ENCODE measurements around the gene FMO1.

Gene FMO1

GRCh38 chr1:171248302-171248701, at the start of gene FMO1:
TSS of gene FMO1 (plus strand) at chr1:171248494. CDS start at chr1:171258088, 9,594 bp downstream.
- DNase-seq (ENCODE audit: low spot score), result no peak

DNA sequence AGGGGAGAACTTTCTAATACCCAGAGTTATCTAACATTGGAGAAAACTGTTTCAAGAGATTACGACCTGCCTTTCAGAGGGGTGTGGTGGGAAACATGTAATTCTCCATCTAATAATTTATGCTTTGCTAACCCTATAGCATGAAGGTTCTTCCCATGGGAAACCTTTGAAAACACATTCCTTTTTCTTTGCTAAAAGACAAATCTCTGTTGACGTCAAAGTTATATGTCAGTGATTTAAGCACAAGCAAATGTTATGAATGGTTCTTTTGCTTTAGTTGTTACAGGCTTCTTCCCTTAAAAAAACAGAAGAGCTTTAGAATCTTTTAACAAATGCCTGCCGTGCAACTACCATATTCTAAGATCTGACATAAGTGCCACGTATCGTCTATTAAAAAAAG, 44.0 kb upstream of the FMO1 start:
- no peak for DNase-seq (ENCODE audit: low spot score)

DNA sequence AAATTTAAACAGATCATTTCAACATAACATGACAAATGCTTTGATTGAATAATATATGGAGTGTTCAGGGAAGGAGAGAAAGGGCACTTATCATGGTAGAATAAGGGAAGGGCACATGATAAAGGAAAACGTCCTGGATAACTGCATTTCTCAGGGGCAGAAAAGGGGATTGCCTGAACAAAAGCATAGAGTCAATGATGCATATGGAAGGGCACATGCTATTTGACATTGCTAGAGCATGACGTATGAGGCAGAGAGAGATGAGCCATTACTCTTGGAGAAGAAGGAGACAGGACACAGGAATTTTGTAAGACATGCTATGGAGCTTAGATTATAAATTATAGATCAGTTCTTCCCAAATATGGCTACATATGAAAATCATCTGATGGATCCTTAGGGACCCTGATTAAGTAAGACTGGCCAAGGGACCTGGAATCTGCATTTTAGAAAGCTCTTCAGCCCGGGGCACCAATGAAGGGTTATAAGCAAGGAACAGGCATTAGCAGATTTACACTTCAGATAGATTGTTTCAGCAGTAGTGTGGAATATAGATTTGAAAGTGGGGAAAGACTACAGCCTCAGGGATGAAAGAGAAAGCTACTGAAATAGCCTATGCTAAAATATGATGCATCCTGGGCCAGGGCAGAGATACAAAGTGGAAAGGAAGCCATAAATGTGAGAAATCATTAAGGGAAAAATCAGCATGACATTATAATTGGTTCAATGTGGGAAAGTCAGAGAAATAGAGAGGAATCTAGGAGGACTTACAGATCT, 41.9 kb upstream of the FMO1 start:
- no peak for DNase-seq (ENCODE audit: low spot score)

DNA sequence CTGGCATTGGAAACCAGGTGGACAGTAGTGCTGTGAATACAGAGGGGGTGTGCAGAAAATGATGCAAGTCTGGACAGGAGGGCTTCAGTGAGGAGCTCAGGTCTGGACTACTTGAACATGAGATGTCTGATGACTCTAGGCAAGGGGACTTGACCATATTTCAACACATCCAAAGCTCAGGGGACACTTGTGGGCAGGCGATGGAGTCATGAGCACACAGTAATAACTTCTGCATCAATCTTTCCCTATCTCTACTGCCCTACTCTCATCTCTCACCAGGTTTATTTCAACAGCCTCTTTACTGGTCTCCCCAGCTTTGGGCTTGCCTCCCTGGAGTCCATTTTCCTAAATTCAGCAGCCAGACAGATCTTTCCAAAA, 41.3 kb upstream of the FMO1 start:
- no peak for DNase-seq (ENCODE audit: low spot score)

DNA sequence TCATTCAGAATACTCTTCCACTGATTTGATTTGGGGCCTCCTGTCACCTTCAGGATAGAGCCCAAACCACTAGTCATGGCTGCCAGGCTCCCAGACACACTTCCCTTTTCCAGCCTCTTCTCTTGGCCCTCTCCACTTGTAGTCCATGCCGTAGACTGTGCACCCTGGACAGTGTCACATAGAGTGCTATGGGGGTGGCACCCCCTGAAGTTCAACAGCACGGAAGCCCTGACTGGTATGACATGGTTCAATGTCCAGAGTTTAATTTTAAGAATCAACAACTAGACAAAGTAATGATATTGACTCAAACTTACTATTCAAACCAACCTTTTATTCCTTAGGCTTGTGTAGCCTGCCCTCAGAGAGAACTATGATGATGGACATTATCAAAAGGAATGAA, 40.9 kb upstream of the FMO1 start:
- no peak for DNase-seq (ENCODE audit: low spot score)

- no peak for DNase-seq (ENCODE audit: low spot score)
Measured at GRCh38 chr1:171210355-171210754, 37.9 kb upstream of the FMO1 start.

DNA sequence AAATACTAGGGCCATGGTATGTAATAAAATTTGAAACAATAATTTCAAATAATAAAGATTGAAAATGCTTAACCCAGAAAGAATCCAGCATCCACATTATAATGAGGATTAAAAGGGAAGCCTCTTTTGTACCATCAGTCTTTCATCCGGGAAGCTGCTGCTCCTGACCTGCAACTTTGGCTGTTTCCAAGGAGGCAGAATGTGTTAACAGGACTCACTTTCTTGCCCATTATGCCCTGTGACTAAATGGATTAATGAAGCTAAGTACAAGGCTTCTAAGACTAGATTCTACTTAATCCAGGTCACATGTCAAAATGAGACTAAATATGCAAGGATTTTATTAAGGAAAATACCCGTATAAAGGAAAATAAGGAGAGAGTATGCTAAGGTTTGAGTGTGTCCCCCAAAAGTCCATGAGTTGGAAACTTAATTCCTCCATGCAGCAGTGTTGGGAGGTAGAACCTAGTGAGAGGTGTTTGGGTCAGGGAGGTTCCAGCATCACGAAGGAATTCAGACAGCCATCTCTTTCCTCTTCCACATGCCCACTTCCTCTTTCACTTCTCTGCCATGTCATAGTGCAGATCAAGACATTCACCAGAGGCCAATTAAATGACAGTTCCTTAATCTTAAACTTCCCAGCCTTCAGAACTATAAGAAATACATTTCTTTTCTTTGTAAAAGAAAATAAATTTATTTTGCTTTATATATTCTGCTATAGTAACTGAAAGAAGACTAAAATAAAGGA, 35.5 kb upstream of the FMO1 start:
- DNase-seq (ENCODE audit: low spot score), result peak; percentile 56

DNA sequence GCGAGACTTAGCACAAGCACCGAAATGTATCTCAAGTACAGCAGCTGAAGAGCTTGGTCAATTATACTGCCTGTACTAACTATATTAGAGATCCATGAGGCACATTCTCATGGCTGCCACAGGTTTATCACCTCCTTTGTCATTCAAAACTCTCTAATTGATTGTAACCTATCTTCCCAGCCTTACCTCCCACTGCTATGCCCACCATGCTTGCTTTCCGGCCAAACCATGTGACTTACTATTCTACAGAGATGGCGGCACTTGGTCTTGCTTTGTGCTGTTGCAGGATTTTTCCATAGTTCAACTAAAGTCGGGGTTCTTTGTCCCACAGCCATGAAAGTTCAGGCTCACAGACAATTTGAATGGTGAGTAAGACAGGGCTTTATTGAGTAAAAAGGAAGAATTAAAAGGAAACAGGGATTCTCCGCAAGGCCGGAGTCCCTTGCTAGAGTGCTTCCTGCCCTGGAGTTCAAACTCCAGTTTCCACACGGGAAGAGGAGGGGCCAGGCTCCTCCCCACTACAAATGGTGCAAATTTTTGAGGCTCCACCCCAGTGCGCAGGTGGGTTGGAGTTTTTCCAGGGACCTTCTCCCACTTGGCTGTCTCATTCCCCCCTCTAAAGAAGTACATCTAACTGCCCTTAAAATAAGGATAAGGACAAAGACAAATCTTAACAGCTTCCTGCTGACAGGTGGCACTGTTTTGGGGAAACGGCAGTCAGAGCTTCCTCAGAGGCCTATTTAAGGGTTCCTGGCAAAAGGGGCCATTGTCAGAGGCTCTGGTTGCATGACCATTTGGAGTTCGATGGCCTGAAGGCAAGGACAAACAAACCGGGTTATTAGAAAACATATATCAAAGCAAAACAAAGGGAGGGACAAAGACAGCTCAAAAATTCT, 34.5 kb upstream of the FMO1 start:
- no peak for DNase-seq (ENCODE audit: low spot score)

GRCh38 chr1:171217658-171218443, 30.4 kb upstream of the FMO1 start:
- no peak for DNase-seq (ENCODE audit: low spot score)

- no peak for DNase-seq (ENCODE audit: low spot score)
Measured at GRCh38 chr1:171218661-171219060, 29.6 kb upstream of the FMO1 start.

DNA sequence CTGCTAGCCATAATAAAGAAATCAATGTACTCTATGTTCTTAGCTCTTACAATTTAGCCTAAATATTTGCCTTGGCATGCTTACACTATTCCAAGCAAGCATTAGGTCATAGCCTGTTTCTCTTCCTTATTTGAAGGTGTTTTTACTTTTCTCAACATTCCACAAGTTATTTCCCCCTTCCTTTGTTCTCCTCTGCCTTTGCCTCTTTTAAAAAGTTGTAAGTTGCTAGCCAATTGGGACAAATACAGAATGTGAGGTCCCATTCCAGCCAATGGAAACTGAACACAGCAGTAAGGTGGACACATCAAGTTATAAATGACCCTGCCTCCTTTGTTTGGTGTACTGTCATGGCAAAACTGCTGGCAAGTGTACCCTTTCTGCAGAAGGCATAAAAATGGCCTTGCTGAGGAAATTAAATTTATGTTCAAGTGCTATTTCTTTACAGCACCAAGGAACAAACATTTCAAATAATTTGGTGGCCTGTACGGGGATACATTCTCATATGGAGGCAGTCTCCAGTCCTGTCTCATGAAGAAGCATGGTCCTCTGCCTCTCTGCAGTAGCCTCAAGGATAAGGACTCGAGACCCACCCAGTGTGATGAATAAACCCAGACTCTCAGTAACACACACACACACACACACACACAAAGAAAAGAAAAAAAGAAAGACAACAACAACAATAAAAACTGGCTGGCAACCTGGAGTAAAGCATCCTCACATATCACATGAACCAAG, 28.8 kb upstream of the FMO1 start:
- no peak for DNase-seq (ENCODE audit: low spot score)

GRCh38 chr1:171220081-171220420, 28.2 kb upstream of the FMO1 start:
- DNase-seq (ENCODE audit: low spot score), result no peak

GRCh38 chr1:171220581-171221054, 27.7 kb upstream of the FMO1 start:
- DNase-seq (ENCODE audit: low spot score), result no peak

GRCh38 chr1:171221665-171222591, 26.4 kb upstream of the FMO1 start:
- no peak for DNase-seq (ENCODE audit: low spot score)

DNA sequence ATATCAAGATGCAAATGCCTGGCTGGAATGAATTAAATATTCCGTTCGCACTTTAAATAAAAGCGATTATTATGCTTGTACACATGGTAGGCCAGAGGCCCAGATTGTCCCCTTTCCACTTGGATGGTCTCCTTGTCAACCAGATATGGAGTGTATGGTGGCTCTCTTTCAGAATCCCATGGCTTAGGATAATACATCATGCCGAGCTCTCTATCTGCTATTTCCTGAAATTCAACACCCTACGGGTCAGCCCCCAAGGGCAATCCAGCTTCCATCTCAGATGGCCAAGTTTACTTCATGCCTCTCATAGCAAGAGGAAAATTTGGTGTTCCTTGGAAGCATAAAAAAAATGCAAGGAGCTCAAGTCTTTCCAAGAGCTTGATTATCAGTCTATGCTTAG, 25.4 kb upstream of the FMO1 start:
- DNase-seq (ENCODE audit: low spot score), result no peak

DNA sequence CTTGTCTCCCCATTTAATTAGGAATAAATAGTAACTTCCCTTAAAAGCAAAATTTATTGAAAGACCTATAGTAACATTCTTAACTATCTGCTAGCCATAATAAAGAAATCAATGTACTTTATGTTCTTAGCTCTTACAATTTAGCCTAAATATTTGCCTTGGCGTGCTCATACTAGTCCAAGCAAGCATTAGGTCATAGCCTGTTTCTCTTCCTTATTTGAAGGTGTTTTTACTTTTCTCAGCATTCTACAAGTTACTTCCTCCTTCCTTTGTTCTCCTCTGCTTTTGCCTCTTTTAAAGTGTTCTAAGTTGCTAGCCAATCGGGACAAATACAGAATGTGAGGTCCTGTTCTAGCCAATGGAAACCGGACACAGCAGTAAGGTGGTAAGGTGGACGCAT, 24.0 kb upstream of the FMO1 start:
- peak; percentile 35 for DNase-seq (ENCODE audit: low spot score)

DNA sequence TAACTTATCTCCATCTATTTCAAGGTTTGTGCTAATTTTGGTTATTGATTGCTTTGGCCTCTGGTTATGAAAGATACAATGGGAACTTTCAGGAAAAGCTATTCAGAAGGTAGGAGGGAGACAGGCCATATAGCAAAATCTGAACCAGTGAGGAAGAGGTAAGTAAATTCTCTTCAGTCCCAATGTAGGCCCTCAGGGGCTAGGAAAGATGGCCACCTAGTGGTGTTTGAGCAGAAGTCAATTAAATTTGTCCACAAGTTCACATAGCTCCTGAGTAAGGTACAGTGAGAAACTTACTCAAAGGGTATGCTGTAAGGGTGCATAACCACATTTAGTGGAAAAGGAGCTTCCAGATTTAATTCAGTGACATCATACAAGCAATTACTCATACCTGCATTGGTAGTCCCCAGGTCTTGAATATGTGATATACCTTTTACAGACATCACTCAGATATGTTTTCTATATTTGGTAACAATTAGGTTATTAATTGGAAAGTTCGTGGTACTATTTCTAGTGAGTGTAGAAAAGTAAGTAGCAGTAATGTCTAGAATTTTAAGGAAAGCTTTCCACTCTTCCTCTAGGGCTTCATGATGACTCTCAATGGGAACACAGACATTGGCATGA, 21.4 kb upstream of the FMO1 start:
- peak; percentile 90 for DNase-seq (ENCODE audit: low spot score)

GRCh38 chr1:171231326-171231725, 17.0 kb upstream of the FMO1 start:
- DNase-seq (ENCODE audit: low spot score), result no peak

GRCh38 chr1:171233183-171233582, 15.1 kb upstream of the FMO1 start:
- DNase-seq (ENCODE audit: low spot score), result peak; percentile 22

All from NAMALWA (cell line).